Prostate gland (tissue), 2 donors: ENCODE results near the gene LCORL. TPM values are rescaled to one million over a fixed set of nuclear protein-coding genes. Genes with fewer than 3 reads are reported as not detected.
A peak's percentile ranks its signal among the peaks of the same experiment; 100 is the strongest.

Source experiments
- DNase-seq: peaks from one replicate; pipeline ENCODE4 v3.0.0-alpha.2; 2019; ENCODE audit warnings: low spot score
- H3K27ac ChIP-seq, 2 donors: fragments of 200-600 bp; sonication (generic); 2 replicates each; pipeline ENCODE4 v1.5.1; 2017 to 2019
- H3K27me3 ChIP-seq: fragments of 200-600 bp; sonication (generic); replicated peaks from 2 replicates; pipeline ENCODE4 v1.5.1; 2019; ENCODE audit not compliant: insufficient read depth
- H3K36me3 ChIP-seq, 2 donors: fragments of 200-600 bp; sonication (generic); 1 replicate in 1 of 2; 2 replicates in 1 of 2; pipeline versions ENCODE4 v1.5.1 to v1.8.1; 2017 to 2019
- H3K4me1 ChIP-seq: fragments of 200-600 bp; sonication (generic); replicated peaks from 2 replicates; pipeline ENCODE4 v1.5.1; 2019
- H3K4me3 ChIP-seq, 2 donors: fragments of 200-600 bp; sonication (generic); 2 replicates each; pipeline ENCODE4 v1.5.1; 2017 to 2019
- H3K9me3 ChIP-seq: fragments of 200-600 bp; sonication (generic); 2 replicates; pipeline ENCODE4 v1.5.1; 2017
- POLR2A ChIP-seq: fragments of 450-650 bp; IDR thresholded peaks from one replicate; pipeline ENCODE4 v1.6.1; 2016; ENCODE audit warnings: antibody characterized with exemption, mild to moderate bottlenecking
- POLR2AphosphoS5 ChIP-seq: sonication (generic); formaldehyde crosslinking; IDR thresholded peaks from one replicate; pipeline ENCODE4 v1.6.1; 2017; ENCODE audit warnings: antibody characterized with exemption
- WGBS: methylation state at CpG from one replicate; pipeline ENCODE4 v1.1.5; 2018; 5-methylcytosine and 5-hydroxymethylcytosine counted together
- intact Hi-C: fragments of 100-400 bp; cut with DNase I; formaldehyde crosslinking; loops from one replicate; pipeline ENCODE4 v1.14.2; 2022
- total RNA-seq, 2 donors: library from RNA; depleted of rRNA; stranded (reverse); fragments of >200 nt; gene quantifications; one replicate each; pipeline ENCODE4 v1.1.0, GENCODE V29; 2016
- TF ChIP-seq, protein P1 (sequence below), 4 experiments: fragments of 200-600 bp in 2 of 4; fragments of 450-650 bp in 2 of 4; sonication (generic) in 2 of 4; IDR thresholded peaks; 1 replicate in 3 of 4; 2 replicates in 1 of 4; pipeline ENCODE4 v1.5.1; 2016 to 2019; ENCODE audit warnings: antibody characterized with exemption in 4 of 4, mild to moderate bottlenecking in 2 of 4, moderate library complexity in 2 of 4

The LCORL gene
- total RNA-seq, 2 donors from 2014 or later: 17.8 to 34.5 TPM

GRCh38 chr4:18034099-18034498 is 12.5 kb upstream of the LCORL start:
- Histone ChIP-seq H3K4me3 (no peak overlapping the region), H3K9me3 (no peaks in the 10 kb centered on the region), H3K4me1 (no peaks in the 10 kb centered on the region), H3K27me3 (no peaks in the 10 kb centered on the region), H3K27ac (no peak overlapping the region), H3K36me3 (no peaks in the 10 kb centered on the region)
- DNase-seq: no peak
- TF ChIP-seq POLR2A (no peak), POLR2AphosphoS5 (no peak)
- TF ChIP-seq, protein P1, sequence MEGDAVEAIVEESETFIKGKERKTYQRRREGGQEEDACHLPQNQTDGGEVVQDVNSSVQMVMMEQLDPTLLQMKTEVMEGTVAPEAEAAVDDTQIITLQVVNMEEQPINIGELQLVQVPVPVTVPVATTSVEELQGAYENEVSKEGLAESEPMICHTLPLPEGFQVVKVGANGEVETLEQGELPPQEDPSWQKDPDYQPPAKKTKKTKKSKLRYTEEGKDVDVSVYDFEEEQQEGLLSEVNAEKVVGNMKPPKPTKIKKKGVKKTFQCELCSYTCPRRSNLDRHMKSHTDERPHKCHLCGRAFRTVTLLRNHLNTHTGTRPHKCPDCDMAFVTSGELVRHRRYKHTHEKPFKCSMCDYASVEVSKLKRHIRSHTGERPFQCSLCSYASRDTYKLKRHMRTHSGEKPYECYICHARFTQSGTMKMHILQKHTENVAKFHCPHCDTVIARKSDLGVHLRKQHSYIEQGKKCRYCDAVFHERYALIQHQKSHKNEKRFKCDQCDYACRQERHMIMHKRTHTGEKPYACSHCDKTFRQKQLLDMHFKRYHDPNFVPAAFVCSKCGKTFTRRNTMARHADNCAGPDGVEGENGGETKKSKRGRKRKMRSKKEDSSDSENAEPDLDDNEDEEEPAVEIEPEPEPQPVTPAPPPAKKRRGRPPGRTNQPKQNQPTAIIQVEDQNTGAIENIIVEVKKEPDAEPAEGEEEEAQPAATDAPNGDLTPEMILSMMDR (IDR thresholded peaks at IDR 0.05): no peak
- WGBS: 31% methylated on average over 2 of the region's 2 CpGs
- intact Hi-C loops: no loop called here

GRCh38 chr4:18033111-18034085 is 11.8 kb upstream of the LCORL start:
- WGBS: 73% methylated on average over 2 of the region's 2 CpGs
- Histone ChIP-seq H3K27me3 (no peaks in the 10 kb centered on the region), H3K27ac (no peak overlapping the region), H3K4me3 (no peak overlapping the region), H3K9me3 (no peaks in the 10 kb centered on the region), H3K36me3 (no peaks in the 10 kb centered on the region), H3K4me1 (no peaks in the 10 kb centered on the region)
- DNase-seq: no peak
- intact Hi-C loops: no loop called here
- no peak for TF ChIP-seq POLR2A
- no peak for TF ChIP-seq POLR2AphosphoS5
- TF ChIP-seq, protein P1 (IDR thresholded peaks at IDR 0.05): no peak

- no peak overlapping the region for H3K4me3 ChIP-seq
- 81% methylated on average over 2 of the region's 2 CpGs for WGBS
These were observed 3.7 kb upstream of the LCORL start for GRCh38 chr4:18025288-18025687.

DNA sequence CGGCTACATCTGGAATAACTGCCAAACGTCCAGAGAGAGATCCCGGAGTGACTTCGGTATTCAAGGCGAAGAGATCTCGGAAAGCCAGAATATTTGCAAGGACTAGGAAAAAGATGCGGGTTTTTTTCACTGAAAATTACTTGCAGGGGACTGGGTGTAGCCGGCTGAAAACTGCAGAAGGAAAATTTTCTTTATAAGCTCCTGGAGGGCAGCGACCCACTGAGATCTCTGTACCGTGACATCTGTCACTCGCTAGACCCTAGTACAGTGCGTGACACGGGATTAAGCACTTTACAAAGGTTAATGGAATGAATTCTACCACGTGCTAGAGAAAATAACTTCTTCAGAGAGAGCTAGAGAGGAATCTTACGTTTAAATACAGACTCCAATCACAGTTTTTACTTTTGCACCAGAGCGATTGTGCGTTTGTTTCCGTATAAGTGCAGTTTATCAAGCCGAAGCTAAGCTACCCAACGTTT is 1.1 kb upstream of the LCORL start:
- no peak for DNase-seq
- TF ChIP-seq POLR2A: no peak
- TF ChIP-seq POLR2AphosphoS5: no peak
- TF ChIP-seq, protein P1 (IDR thresholded peaks at IDR 0.05): no peak
- no peaks in the 10 kb centered on the region for H3K27me3 ChIP-seq
- no peaks in the 10 kb centered on the region for H3K9me3 ChIP-seq
- no peaks in the 10 kb centered on the region for H3K36me3 ChIP-seq
- intact Hi-C loops: loop anchor here (2.0 kb wide), 1 partner anchor 212 kb away; the partner anchor contains the start of genes DCAF16 and NCAPG
- 2% methylated on average over 20 of the region's 20 CpGs for WGBS
- peak overlapping the region; percentile 85 to 93 for H3K27ac ChIP-seq
- peak overlapping the region; percentile 91 to 96 for H3K4me3 ChIP-seq
- no peaks in the 10 kb centered on the region for H3K4me1 ChIP-seq

More at GRCh38 chr4:18025288-18025687, 3.7 kb upstream of the LCORL start:
- H3K36me3 ChIP-seq: no peaks in the 10 kb centered on the region
- intact Hi-C loops: no loop called here
- no peak for DNase-seq
- H3K4me1 ChIP-seq: no peaks in the 10 kb centered on the region
- TF ChIP-seq, protein P1 (IDR thresholded peaks at IDR 0.05): no peak
- no peak for TF ChIP-seq POLR2A
- no peak for TF ChIP-seq POLR2AphosphoS5
- H3K27me3 ChIP-seq: no peaks in the 10 kb centered on the region
- H3K27ac ChIP-seq: no peak overlapping the region
- no peaks in the 10 kb centered on the region for H3K9me3 ChIP-seq

- no peaks in the 10 kb centered on the region for H3K27me3 ChIP-seq
- no peaks in the 10 kb centered on the region for H3K9me3 ChIP-seq
- TF ChIP-seq POLR2AphosphoS5: no peak
- peak overlapping the region; percentile 85 to 93 for H3K27ac ChIP-seq
- WGBS: under 1% methylated on average over 25 of the region's 34 CpGs
- DNase-seq: no peak
- H3K4me1 ChIP-seq: no peaks in the 10 kb centered on the region
- H3K4me3 ChIP-seq: peak overlapping the region; percentile 91 to 96
- intact Hi-C loops: no loop called here
- no peaks in the 10 kb centered on the region for H3K36me3 ChIP-seq
These were observed 160 bp downstream of the LCORL start for GRCh38 chr4:18021470-18021719.
